K562 (cell line): ENCODE results near the gene SARS1. TPM values are rescaled to one million over a fixed set of nuclear protein-coding genes. Genes with fewer than 3 reads are reported as not detected.

Experiments used
- BCOR ChIP-seq: fragments of 450-650 bp; IDR thresholded peaks from 2 replicates; pipeline ENCODE4 v1.6.1; 2016
- CBFA2T2 ChIP-seq: fragments of 450-650 bp; conservative IDR thresholded peaks from 2 replicates; pipeline ENCODE4 v1.6.1; 2017; ENCODE audit warnings: mild to moderate bottlenecking
- CBX3 ChIP-seq, 2 experiments: IDR thresholded peaks; 1 replicate in 1 of 2; 2 replicates in 1 of 2; pipeline ENCODE4 v1.6.1; 2012; ENCODE audit warnings: inconsistent platforms in 2 of 2, low read length in 2 of 2, borderline replicate concordance in 1 of 2, control low read depth in 1 of 2
- CGGBP1 ChIP-seq: fragments of 250-450 bp; sonication (Bioruptor Pico); IDR thresholded peaks from 2 replicates; pipeline ENCODE4 v1.9.0; 2021; ENCODE audit warnings: mild to moderate bottlenecking
- FIP1L1 ChIP-seq: fragments of 200-400 bp; formaldehyde crosslinking; IDR thresholded peaks from 2 replicates; pipeline ENCODE4 v1.6.1; 2018; ENCODE audit warnings: mild to moderate bottlenecking, low read depth, low read length; ENCODE audit not compliant: poor library complexity, severe bottlenecking
- SAP30 ChIP-seq: fragments of 200-600 bp; sonication (generic); IDR thresholded peaks from 2 replicates; pipeline ENCODE4 v1.6.1; 2012; ENCODE audit warnings: borderline replicate concordance, low read depth, mild to moderate bottlenecking, moderate library complexity, low read length, control low read depth, inconsistent platforms; ENCODE audit not compliant: insufficient read depth, poor library complexity, severe bottlenecking
- STAG1 ChIP-seq: sonication (generic); formaldehyde crosslinking; IDR thresholded peaks from 2 replicates; pipeline ENCODE4 v1.5.0; 2020; ENCODE audit warnings: missing genetic modification reagents, borderline replicate concordance
- U2AF2 ChIP-seq: fragments of 200-400 bp; formaldehyde crosslinking; optimal IDR thresholded peaks from 2 replicates; pipeline ENCODE3; 2017; ENCODE audit warnings: low read depth, mild to moderate bottlenecking, low read length
- VEZF1 ChIP-seq: fragments of 200-800 bp; sonication (Bioruptor generic); IDR thresholded peaks from 2 replicates; pipeline ENCODE4 v1.6.1; 2017; ENCODE audit warnings: missing genetic modification characterization, missing compliant biosample characterization
- ZBTB7A ChIP-seq: IDR thresholded peaks from 2 replicates; pipeline ENCODE4 v1.6.1; 2011; ENCODE audit warnings: low read depth, mild to moderate bottlenecking, low read length, moderate library complexity, borderline replicate concordance; ENCODE audit not compliant: control insufficient read depth
- ZC3H11A ChIP-seq: IDR thresholded peaks from 2 replicates; pipeline ENCODE4 v1.6.1; 2012; ENCODE audit warnings: low read depth, low read length, improper control_type of control experiment
- ZNF134 ChIP-seq: fragments of 250-450 bp; sonication (Bioruptor Pico); conservative IDR thresholded peaks from 2 replicates; pipeline ENCODE4 v1.4.0; 2020
- ZNF311 ChIP-seq: fragments of 250-450 bp; sonication (Bioruptor Pico); IDR thresholded peaks from 2 replicates; pipeline ENCODE4 v1.4.0; 2020; ENCODE audit warnings: mild to moderate bottlenecking, moderate library complexity
- ZNF583 ChIP-seq: fragments of 250-450 bp; sonication (Bioruptor Pico); IDR thresholded peaks from 2 replicates; pipeline ENCODE4 v1.4.0; 2020
- ZNF764 ChIP-seq: fragments of 250-450 bp; sonication (Bioruptor Pico); IDR thresholded peaks from 2 replicates; pipeline ENCODE4 v1.4.0; 2020; ENCODE audit warnings: low read depth, mild to moderate bottlenecking, moderate library complexity
- polyA plus RNA-seq, 8 experiments: library from polyadenylated mRNA; depleted of rRNA in 4 of 8; stranded (reverse) in 5 of 8; unstranded in 3 of 8; fragments of >200 nt; fragmentation: Nextera tagmentation in 2 of 8; fragmentation: Illumina TruSeq in 1 of 8; extraction: Ambion mirVana in 2 of 8; extraction: Trizol in 1 of 8; gene quantifications; 2 replicates each; pipeline versions ENCODE4 v1.2.1 to v1.2.3, GENCODE V29; 2011 to 2014; ENCODE audit warnings: inconsistent platforms in 1 of 8, missing spikeins in 1 of 8
- total RNA-seq, 7 experiments: library from RNA; depleted of rRNA in 6 of 7; stranded (reverse); fragments of >200 nt in 6 of 7; fragmentation: Illumina TruSeq in 2 of 7; extraction: Trizol in 2 of 7; gene quantifications; 2 replicates each; pipeline versions ENCODE4 v1.2.1 to v1.2.3, GENCODE V29; 2011 to 2021; ENCODE audit warnings: low replicate concordance in 1 of 7
- TF ChIP-seq, protein P1 (sequence below): fragments of 450-650 bp; formaldehyde crosslinking; IDR thresholded peaks from 2 replicates; pipeline ENCODE4 v1.4.0; 2022; ENCODE audit warnings: missing genetic modification characterization
- TF ChIP-seq, protein P2 (sequence below): sonication (generic); formaldehyde crosslinking; IDR thresholded peaks from 2 replicates; pipeline ENCODE4 v1.8.0; 2023; ENCODE audit warnings: mild to moderate bottlenecking, missing genetic modification reagents
- TF ChIP-seq, protein P3 (sequence below): sonication (generic); formaldehyde crosslinking; IDR thresholded peaks from 2 replicates; pipeline ENCODE4 v1.8.1; 2023; ENCODE audit warnings: mild to moderate bottlenecking, missing genetic modification reagents

The SARS1 gene
- total and polyA plus RNA-seq, 9 of the 15 experiments (the other 6 are each of a cell fraction or from before 2014, with no cell fraction given) = 221 to 623 (median 254) TPM

DNA sequence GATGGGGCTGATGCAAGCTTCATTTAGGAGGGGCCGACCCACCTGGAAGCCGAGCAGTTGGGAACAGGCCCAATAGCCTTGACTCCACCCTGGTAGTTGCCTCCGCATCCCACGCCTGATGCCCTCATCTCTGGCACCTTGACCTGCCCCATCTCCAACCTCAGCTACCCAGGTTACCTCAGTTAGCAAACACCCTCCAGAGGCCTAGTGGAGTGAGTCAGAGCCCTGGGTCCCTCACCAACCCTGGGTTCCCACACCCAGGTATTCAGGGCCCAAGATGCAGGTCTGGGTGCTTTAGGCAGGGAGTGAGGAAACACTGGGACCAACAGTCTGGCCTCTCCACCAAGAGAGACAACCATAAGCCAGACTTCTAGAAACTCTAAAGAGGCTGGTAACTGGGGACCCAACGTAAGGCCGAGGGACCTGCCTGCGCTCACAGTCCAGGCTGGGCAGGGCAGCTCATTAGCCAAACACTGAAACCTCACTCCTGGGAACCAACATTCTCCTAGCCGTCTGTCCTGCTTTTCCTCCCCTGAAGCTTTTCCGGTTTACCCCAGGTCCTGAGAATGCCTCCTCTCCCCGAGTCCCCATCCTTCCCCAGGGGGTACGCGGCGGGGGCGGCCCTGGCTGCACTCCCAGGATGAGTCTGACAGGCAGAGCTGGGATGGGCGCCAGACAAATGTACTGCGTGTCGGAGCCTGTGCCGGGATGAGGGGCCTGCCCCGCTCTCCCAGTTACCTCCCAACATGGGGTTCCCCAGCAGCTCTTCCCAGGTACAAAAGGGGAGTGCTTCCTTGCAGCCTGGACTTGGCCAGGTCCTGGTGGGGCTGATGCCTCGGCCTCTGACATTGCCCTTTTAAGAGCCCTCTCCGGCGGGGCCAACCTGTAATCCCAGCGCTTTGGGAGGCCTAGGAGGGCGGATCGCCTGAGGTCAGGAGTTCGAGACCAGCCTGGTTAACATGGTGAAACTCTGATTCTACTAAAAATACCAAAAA, 26.7 kb downstream of the SARS1 start (continued):
- TF ChIP-seq, protein P1, sequence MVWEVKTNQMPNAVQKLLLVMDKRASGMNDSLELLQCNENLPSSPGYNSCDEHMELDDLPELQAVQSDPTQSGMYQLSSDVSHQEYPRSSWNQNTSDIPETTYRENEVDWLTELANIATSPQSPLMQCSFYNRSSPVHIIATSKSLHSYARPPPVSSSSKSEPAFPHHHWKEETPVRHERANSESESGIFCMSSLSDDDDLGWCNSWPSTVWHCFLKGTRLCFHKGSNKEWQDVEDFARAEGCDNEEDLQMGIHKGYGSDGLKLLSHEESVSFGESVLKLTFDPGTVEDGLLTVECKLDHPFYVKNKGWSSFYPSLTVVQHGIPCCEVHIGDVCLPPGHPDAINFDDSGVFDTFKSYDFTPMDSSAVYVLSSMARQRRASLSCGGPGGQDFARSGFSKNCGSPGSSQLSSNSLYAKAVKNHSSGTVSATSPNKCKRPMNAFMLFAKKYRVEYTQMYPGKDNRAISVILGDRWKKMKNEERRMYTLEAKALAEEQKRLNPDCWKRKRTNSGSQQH (CRISPR knock-in tag) = 0 out of 2 replicates have a peak, but pooled peaks have one; percentile 50
- TF ChIP-seq ZNF583 (no peak), CBFA2T2 (no peak), ZNF134 (CRISPR knock-in tag) (no peak), CBX3 (IDR thresholded peaks at IDR 0.05; ENCODE audit: borderline replicate concordance in 1 of 2, low read length in 2 of 2) (no peak), ZNF311 (CRISPR knock-in tag) (no peak), ZC3H11A (no peak), U2AF2 (no peak), ZBTB7A (no peak), FIP1L1 (no peak), CGGBP1 (CRISPR knock-in tag) (no peak), SAP30 (no peak), BCOR (no peak; the same call in 1 of the 2 replicates), VEZF1 (CRISPR knock-in tag) (peak; percentile 66), ZNF764 (CRISPR knock-in tag) (peak; percentile 19; the same call in 1 of the 2 replicates), STAG1 (CRISPR knock-in tag) (no peak)
- TF ChIP-seq, protein P2, sequence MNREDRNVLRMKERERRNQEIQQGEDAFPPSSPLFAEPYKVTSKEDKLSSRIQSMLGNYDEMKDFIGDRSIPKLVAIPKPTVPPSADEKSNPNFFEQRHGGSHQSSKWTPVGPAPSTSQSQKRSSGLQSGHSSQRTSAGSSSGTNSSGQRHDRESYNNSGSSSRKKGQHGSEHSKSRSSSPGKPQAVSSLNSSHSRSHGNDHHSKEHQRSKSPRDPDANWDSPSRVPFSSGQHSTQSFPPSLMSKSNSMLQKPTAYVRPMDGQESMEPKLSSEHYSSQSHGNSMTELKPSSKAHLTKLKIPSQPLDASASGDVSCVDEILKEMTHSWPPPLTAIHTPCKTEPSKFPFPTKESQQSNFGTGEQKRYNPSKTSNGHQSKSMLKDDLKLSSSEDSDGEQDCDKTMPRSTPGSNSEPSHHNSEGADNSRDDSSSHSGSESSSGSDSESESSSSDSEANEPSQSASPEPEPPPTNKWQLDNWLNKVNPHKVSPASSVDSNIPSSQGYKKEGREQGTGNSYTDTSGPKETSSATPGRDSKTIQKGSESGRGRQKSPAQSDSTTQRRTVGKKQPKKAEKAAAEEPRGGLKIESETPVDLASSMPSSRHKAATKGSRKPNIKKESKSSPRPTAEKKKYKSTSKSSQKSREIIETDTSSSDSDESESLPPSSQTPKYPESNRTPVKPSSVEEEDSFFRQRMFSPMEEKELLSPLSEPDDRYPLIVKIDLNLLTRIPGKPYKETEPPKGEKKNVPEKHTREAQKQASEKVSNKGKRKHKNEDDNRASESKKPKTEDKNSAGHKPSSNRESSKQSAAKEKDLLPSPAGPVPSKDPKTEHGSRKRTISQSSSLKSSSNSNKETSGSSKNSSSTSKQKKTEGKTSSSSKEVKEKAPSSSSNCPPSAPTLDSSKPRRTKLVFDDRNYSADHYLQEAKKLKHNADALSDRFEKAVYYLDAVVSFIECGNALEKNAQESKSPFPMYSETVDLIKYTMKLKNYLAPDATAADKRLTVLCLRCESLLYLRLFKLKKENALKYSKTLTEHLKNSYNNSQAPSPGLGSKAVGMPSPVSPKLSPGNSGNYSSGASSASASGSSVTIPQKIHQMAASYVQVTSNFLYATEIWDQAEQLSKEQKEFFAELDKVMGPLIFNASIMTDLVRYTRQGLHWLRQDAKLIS (CRISPR knock-in tag) = peak; percentile 60; the same call in 1 of the 2 replicates
- TF ChIP-seq, protein P3, sequence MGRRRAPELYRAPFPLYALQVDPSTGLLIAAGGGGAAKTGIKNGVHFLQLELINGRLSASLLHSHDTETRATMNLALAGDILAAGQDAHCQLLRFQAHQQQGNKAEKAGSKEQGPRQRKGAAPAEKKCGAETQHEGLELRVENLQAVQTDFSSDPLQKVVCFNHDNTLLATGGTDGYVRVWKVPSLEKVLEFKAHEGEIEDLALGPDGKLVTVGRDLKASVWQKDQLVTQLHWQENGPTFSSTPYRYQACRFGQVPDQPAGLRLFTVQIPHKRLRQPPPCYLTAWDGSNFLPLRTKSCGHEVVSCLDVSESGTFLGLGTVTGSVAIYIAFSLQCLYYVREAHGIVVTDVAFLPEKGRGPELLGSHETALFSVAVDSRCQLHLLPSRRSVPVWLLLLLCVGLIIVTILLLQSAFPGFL (CRISPR knock-in tag) = no peak
